ENCODE results near the gene ZBP1.

The ZBP1 gene

DNA sequence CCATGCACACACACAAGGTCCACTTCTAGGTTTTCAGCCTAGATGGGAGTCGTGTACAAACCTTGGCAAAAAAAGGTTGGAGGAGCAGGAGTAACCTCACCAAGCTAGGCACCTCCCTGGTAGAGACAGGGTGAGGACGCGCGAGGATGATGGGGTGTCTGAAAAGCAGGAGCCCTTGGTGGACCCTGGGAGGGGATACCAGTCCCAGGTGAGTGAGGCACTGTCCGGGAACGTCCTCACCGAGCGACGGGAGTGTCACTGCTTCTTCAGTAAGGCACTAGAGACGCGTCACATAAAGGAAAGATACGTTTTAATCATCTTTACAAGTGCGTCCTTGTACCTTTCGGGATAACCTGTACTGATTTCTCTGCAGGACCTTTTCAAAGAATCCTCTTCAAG, 29.4 kb upstream of the ZBP1 start:
- Histone ChIP-seq H3K4me2 (ENCODE audit: low read depth, low read length) (no peak overlapping the region), H3K27ac (ENCODE audit: low read length) (no peak overlapping the region), H3K36me3 (replicated peaks; ENCODE audit: insufficient read depth, low read length) (no peaks in the 10 kb centered on the region), H3K27me3 (replicated peaks; ENCODE audit: insufficient read depth, low read length) (peaks cover 32% of the 10 kb centered on the region), H4K20me1 (ENCODE audit: insufficient read depth, low read length) (no peaks in the 10 kb centered on the region), H3K4me3 (ENCODE audit: low read length) (no peak overlapping the region), H3K9me3 (replicated peaks; ENCODE audit: insufficient read depth, low read length) (no peaks in the 10 kb centered on the region), H3K9me2 (replicated peaks; ENCODE audit: insufficient read depth, low read length) (no peaks in the 10 kb centered on the region), H3K4me1 (ENCODE audit: low read length) (no peaks in the 10 kb centered on the region), H3F3A (ENCODE audit: insufficient read depth, low read length) (no peaks in the 10 kb centered on the region), H2AFZ (ENCODE audit: low read length) (no peak overlapping the region), H3K79me2 (ENCODE audit: low read length) (no peaks in the 10 kb centered on the region), H3K9ac (ENCODE audit: low read length) (no peak overlapping the region)
- TF ChIP-seq, protein P1, sequence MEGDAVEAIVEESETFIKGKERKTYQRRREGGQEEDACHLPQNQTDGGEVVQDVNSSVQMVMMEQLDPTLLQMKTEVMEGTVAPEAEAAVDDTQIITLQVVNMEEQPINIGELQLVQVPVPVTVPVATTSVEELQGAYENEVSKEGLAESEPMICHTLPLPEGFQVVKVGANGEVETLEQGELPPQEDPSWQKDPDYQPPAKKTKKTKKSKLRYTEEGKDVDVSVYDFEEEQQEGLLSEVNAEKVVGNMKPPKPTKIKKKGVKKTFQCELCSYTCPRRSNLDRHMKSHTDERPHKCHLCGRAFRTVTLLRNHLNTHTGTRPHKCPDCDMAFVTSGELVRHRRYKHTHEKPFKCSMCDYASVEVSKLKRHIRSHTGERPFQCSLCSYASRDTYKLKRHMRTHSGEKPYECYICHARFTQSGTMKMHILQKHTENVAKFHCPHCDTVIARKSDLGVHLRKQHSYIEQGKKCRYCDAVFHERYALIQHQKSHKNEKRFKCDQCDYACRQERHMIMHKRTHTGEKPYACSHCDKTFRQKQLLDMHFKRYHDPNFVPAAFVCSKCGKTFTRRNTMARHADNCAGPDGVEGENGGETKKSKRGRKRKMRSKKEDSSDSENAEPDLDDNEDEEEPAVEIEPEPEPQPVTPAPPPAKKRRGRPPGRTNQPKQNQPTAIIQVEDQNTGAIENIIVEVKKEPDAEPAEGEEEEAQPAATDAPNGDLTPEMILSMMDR (IDR thresholded peaks at IDR 0.05; ENCODE audit: low read length), result no peak
- TF ChIP-seq EZH2 (optimal IDR thresholded peaks at IDR 0.05; ENCODE audit: low read depth, low read length), result no peak
- TF ChIP-seq EZH2phosphoT487 (IDR thresholded peaks at IDR 0.05; ENCODE audit: low read length), result no peak
- DNase-seq, result no peak

DNA sequence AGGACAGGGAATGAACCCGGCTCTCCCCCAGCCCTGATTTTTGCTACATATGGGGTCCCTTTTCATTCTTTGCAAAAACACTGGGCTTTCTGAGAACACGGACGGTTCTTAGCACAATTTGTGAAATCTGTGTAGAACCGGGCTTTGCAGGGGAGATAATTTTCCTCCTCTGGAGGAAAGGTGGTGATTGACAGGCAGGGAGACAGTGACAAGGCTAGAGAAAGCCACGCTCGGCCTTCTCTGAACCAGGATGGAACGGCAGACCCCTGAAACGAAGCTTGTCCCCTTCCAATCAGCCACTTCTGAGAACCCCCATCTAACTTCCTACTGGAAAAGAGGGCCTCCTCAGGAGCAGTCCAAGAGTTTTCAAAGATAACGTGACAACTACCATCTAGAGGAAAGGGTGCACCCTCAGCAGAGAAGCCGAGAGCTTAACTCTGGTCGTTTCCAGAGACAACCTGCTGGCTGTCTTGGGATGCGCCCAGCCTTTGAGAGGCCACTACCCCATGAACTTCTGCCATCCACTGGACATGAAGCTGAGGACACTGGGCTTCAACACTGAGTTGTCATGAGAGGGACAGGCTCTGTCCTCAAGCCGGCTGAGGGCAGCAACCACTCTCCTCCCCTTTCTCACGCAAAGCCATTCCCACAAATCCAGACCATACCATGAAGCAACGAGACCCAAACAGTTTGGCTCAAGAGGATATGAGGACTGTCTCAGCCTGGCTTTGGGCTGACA, 28.8 kb upstream of the ZBP1 start:
- H3K79me2 ChIP-seq (ENCODE audit: low read length), result no peaks in the 10 kb centered on the region
- no peak overlapping the region for H3K9ac ChIP-seq (ENCODE audit: low read length)
- peaks cover 34% of the 10 kb centered on the region for H3K27me3 ChIP-seq (replicated peaks; ENCODE audit: insufficient read depth, low read length)
- no peaks in the 10 kb centered on the region for H3K36me3 ChIP-seq (replicated peaks; ENCODE audit: insufficient read depth, low read length)
- no peak overlapping the region for H2AFZ ChIP-seq (ENCODE audit: low read length)
- no peaks in the 10 kb centered on the region for H3K4me1 ChIP-seq (ENCODE audit: low read length)
- no peaks in the 10 kb centered on the region for H3K9me2 ChIP-seq (replicated peaks; ENCODE audit: insufficient read depth, low read length)
- no peaks in the 10 kb centered on the region for H3F3A ChIP-seq (ENCODE audit: insufficient read depth, low read length)
- no peak overlapping the region for H3K4me3 ChIP-seq (ENCODE audit: low read length)
- no peak for DNase-seq
- no peaks in the 10 kb centered on the region for H3K9me3 ChIP-seq (replicated peaks; ENCODE audit: insufficient read depth, low read length)
- TF ChIP-seq, protein P1 (IDR thresholded peaks at IDR 0.05; ENCODE audit: low read length), result no peak
- TF ChIP-seq EZH2 (optimal IDR thresholded peaks at IDR 0.05; ENCODE audit: low read depth, low read length) (no peak), EZH2phosphoT487 (IDR thresholded peaks at IDR 0.05; ENCODE audit: low read length) (no peak)
- no peak overlapping the region for H3K27ac ChIP-seq (ENCODE audit: low read length)
- no peak overlapping the region for H3K4me2 ChIP-seq (ENCODE audit: low read depth, low read length)
- H4K20me1 ChIP-seq (ENCODE audit: insufficient read depth, low read length), result no peaks in the 10 kb centered on the region

DNA sequence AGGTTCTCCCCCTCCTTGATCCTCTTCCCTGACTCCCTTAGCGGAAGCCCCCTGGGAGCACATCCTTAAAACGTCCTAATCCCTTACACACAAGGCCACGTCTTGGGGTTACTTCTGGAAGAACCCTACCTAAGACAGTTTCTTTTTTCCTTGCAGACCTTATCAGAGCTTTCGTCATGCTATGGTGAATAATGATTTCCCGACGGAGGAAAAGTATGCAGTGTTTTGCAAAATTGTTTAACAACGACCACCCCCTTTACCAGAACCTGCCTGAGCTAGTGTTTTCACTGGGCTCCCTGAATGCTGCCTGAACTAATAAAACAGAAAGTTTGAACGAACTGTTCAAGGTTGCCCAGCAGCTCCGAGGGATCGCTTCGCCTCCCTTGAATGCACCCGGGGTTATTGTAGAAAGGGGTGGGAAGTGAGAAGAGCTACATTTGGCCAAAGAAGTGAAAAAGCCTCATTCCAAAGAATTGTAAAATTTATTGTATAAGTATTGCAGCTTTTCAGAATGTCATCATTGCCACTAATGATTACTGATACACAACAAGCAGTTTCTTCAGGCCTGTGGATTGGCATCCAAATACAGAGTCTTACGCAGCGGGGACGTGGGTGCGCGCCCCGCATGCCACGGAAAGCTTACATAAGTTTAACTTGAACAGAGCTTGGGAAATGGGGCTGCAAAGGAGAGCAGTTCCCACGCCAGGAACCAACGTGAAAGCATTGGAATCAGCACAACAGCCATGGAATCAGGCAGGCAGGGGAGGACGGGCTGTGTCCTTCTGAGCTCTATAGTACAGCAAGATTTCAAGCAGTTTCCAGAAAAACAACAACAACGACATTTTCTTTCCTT, 27.9 kb upstream of the ZBP1 start:
- H3K9ac ChIP-seq (ENCODE audit: low read length), result no peak overlapping the region
- no peaks in the 10 kb centered on the region for H3F3A ChIP-seq (ENCODE audit: insufficient read depth, low read length)

More for the DNA sequence above, 27.9 kb upstream of the ZBP1 start:
- Histone ChIP-seq H3K27ac (ENCODE audit: low read length) (no peak overlapping the region), H3K36me3 (replicated peaks; ENCODE audit: insufficient read depth, low read length) (no peaks in the 10 kb centered on the region), H3K9me3 (replicated peaks; ENCODE audit: insufficient read depth, low read length) (no peaks in the 10 kb centered on the region), H2AFZ (ENCODE audit: low read length) (no peak overlapping the region), H3K27me3 (replicated peaks; ENCODE audit: insufficient read depth, low read length) (peaks cover 43% of the 10 kb centered on the region), H3K79me2 (ENCODE audit: low read length) (no peaks in the 10 kb centered on the region), H3K9me2 (replicated peaks; ENCODE audit: insufficient read depth, low read length) (no peaks in the 10 kb centered on the region), H3K4me2 (ENCODE audit: low read depth, low read length) (no peak overlapping the region), H3K4me3 (ENCODE audit: low read length) (no peak overlapping the region), H4K20me1 (ENCODE audit: insufficient read depth, low read length) (no peaks in the 10 kb centered on the region), H3K4me1 (ENCODE audit: low read length) (no peaks in the 10 kb centered on the region)
- DNase-seq, result no peak
- TF ChIP-seq EZH2phosphoT487 (IDR thresholded peaks at IDR 0.05; ENCODE audit: low read length) (no peak), EZH2 (optimal IDR thresholded peaks at IDR 0.05; ENCODE audit: low read depth, low read length) (no peak)
- TF ChIP-seq, protein P1 (IDR thresholded peaks at IDR 0.05; ENCODE audit: low read length), result no peak
